Fibroblast of villous mesenchyme (primary cell): ENCODE results near the gene CEBPG. TPM values are rescaled to one million over a fixed set of nuclear protein-coding genes. Genes with fewer than 3 reads are reported as not detected.

Experiments used
- DNase-seq: peaks from one replicate; pipeline ENCODE4 v3.0.0-alpha.2; 2010; ENCODE audit warnings: low read depth
- H3K4me3 ChIP-seq: 2 replicates; pipeline ENCODE4 v1.5.1; 2011; ENCODE audit warnings: low read depth, mild to moderate bottlenecking, low read length
- total RNA-seq: library from RNA; depleted of rRNA; stranded (reverse); fragments of >200 nt; gene quantifications from 2 replicates; pipeline ENCODE4 v1.2.3, GENCODE V29; 2012
- TF ChIP-seq, protein P1 (sequence below): IDR thresholded peaks from 2 replicates; pipeline ENCODE4 v1.5.1; 2012; ENCODE audit warnings: low read depth, mild to moderate bottlenecking, low read length; ENCODE audit not compliant: insufficient read depth

The CEBPG gene
- total RNA-seq, result 22.0 and 23.2 TPM in 2 replicates

DNA sequence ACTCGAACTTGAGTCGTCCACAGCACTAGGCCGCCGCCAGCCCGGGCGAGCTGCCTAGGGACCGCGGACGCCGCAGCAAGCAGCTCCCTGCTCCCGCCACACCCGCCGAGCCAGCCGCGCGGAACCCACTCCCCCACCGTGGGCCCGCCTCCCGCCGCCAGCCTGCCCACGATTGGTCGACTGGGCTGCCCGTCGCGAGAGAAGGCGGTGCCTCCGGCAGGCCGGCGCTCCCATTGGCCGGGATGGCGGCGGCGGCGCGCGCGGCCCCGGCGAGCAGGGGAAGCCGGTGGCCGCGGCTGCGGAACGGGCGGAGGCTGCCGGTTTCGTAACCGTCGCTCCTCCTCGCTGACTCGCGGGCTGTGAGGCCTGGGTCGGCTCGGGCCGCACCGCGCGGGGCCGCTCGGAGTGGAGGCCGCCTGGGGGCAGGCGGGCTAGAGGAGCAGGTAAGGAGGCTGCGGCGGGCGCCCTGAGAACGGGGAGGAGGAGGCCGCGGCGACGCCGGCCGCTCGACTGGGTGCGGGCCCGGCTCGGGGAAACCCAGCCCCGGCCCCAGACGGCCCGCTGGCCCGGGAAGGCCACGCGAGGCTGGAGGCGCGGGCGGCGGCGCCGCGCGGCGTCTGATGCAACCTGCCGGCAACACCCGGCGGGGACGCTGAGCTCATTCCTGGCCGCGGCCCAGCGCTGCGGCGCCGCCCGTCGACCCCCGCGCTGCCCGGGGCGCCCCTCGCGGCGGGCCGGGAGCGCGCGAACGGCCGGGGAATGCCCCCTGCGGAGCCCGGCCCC lies at the start of gene CEBPG:
Gene CEBPG, plus strand, starts transcription at position 257 of the 783 bp plus-strand sequence. CDS start 5,531 bp downstream, outside the sequence.
- TF ChIP-seq, protein P1, sequence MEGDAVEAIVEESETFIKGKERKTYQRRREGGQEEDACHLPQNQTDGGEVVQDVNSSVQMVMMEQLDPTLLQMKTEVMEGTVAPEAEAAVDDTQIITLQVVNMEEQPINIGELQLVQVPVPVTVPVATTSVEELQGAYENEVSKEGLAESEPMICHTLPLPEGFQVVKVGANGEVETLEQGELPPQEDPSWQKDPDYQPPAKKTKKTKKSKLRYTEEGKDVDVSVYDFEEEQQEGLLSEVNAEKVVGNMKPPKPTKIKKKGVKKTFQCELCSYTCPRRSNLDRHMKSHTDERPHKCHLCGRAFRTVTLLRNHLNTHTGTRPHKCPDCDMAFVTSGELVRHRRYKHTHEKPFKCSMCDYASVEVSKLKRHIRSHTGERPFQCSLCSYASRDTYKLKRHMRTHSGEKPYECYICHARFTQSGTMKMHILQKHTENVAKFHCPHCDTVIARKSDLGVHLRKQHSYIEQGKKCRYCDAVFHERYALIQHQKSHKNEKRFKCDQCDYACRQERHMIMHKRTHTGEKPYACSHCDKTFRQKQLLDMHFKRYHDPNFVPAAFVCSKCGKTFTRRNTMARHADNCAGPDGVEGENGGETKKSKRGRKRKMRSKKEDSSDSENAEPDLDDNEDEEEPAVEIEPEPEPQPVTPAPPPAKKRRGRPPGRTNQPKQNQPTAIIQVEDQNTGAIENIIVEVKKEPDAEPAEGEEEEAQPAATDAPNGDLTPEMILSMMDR, result no peak
- peak within 1 kb of the TSS; percentile 84 for H3K4me3 ChIP-seq
- DNase-seq, result peak; percentile 92

DNA sequence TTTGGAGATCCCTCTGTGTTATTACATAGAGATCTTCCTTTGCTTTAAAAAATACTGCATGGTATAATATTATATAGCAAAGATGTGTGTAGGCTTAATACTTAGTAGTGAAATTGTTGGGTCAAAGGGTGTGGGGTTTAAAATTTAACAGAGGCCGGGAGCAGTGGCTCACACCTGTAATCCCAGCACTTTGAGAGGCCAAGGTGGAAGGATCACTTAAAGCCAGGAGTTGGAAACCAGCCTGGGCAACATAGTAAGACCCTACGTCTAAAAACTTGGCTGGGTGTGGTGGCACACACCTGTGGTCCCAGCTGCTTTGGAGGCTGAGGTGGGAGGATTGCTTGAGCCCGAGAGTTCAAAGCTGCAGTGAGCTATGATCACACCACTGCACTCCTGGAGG lies 48.9 kb upstream of the CEBPG start:
- no peak overlapping the region for H3K4me3 ChIP-seq
- DNase-seq, result no peak
- TF ChIP-seq, protein P1, result no peak

DNA sequence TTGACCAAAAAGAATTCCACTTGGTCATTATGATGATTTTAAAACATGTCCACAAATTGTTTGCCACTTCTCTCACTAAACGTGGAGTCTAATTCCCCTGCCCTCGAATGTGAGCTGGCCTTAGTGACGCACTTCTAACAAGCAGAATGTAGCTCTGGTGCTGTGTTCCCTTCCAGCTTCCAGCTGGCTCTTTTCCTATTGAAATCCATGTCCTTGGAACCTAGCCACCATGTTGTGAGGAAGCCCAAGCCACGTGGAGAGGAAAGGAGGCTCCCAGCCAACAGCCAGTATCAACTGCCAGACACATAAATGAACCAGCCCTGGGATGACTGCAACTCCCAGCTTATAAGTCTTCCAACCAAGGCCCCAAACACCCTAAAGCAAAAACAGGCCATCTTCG lies 47.6 kb upstream of the CEBPG start:
- no peak overlapping the region for H3K4me3 ChIP-seq
- no peak for DNase-seq

DNA sequence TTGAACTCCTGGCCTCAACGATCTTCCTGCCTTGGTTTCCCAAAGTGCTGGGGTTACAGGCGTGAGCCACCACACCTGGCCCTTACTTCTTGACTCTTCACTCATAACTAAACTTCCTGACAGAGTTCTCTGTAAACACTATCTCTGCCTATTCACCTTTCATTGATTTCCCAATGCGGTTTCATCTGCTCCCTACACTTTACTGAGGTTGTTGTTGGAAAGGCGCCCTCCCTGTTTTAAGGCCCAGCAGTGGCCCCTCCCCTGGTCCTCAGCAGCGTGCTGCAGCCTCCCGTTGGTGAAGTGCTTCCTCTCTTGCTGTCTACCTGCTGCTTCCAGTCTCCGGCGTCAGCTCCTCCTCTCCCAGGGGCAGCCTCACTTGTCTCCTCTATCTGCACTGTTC lies 44.4 kb upstream of the CEBPG start:
- no peak overlapping the region for H3K4me3 ChIP-seq
- no peak for DNase-seq
- TF ChIP-seq, protein P1, result no peak

More for the DNA sequence above, 47.6 kb upstream of the CEBPG start:
- TF ChIP-seq, protein P1, result no peak

DNA sequence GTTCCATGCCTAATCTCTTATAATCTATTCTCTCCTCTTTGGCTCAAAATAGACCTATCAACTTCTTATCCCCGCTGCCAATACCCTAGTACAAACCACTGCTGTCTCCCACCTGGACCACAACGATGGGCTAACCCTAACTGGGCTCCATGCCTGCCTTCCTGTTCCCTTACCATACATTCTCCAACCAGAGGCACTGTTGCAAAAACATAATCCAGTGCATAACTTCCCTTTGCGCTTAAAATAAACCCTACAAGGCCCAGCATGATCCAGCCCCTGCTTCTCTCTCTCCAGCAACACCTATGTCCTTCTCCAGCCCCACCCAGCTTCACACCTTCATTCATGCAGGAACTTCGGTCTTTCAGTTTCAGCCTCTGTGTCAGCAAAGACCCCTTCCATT lies 43.8 kb upstream of the CEBPG start:
- no peak for DNase-seq
- TF ChIP-seq, protein P1, result no peak

DNA sequence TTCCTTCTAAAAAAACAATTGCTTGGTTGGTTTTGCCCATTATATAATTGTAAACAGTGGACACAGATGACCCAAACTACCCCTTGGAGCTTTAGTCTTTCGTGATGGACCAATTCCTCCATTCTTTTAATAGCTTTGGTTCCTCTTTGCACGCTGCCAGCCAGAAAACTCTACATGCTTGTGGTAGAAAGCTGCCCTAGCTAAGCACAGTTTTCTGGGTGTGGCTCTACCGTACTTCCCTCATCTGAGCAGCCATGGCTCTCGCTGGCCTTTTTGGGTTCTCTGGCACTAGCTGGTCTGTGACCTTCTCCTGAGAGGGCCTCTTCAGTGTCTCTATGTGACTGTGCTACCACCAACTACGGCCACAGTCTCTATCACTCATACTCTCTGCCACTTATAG lies 41.3 kb upstream of the CEBPG start:
- TF ChIP-seq, protein P1, result no peak
- H3K4me3 ChIP-seq, result no peak overlapping the region
- DNase-seq, result no peak

More for the DNA sequence above, 43.8 kb upstream of the CEBPG start:
- H3K4me3 ChIP-seq, result no peak overlapping the region

DNA sequence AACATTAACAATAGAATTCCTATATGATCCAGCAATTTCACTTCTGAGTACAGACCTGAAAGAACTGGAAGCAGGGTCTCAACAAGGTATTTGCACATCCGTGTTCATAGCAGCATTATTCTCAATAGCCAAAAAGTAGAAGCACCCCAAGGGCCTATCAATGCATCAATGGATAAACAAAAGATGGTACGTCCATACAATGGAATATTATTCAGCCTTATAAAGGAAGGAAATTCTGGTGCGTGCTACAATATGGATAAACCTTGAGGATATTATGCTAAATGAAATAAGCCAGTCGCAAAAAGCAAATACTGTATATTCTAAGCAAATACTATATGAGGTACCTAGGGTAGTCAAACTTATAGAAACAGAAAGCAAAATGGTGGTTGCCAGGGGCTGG lies 40.4 kb upstream of the CEBPG start:
- no peak overlapping the region for H3K4me3 ChIP-seq
- DNase-seq, result no peak
- TF ChIP-seq, protein P1, result no peak
